ENCODE results near the gene CYGB.

Gene CYGB

GRCh38 chr17:76537578-76538280, at the start of gene CYGB:
TSS of gene CYGB (minus strand) at chr17:76537709. CDS start at chr17:76537542, 167 bp downstream.
- no peak for DNase-seq

DNA sequence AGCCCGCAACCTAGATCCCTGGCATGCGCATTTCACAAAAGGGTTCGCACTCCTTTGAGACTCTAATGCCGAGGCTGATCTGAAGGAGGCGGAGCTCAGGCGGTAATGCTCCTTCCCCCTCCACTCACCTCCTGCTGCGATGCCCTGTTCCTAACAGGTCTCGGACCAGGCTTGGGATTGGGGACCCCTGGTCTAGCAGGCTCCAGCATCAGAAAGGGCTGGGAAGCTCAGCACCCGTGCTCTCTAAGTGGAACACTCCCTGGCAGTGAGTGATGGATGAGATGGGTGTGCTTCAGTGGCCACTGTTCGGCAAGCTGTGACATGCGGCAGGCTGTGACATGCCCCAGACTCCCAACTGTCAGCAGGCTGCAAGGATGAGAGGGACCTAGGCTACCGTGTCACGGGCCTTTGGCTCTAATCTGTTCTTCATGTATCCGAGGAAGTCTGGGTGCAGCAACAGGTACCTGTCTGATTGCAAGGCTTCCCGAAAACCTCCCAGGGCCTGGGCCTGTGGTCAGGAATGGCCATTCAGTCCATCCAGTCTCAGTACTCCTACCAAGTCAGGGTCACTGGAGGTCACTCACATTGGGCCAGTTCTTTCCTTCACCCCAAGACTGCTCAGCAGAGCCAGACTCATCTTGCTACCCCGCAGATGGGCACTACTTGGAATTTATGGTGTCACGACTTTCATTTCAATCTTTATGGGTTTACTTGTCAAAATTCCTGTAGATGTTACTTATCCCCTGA, 49.4 kb upstream of the CYGB start:
- no peak for DNase-seq

- DNase-seq: peak; percentile 52
Observed at GRCh38 chr17:76585649-76586593, 48.4 kb upstream of the CYGB start, which contains the start of gene ST6GALNAC2. TSS of gene ST6GALNAC2 (minus strand) at chr17:76585860. CDS start at chr17:76585808, 52 bp downstream.

- DNase-seq: no peak
Observed at GRCh38 chr17:76585033-76585648, 47.6 kb upstream of the CYGB start.

DNA sequence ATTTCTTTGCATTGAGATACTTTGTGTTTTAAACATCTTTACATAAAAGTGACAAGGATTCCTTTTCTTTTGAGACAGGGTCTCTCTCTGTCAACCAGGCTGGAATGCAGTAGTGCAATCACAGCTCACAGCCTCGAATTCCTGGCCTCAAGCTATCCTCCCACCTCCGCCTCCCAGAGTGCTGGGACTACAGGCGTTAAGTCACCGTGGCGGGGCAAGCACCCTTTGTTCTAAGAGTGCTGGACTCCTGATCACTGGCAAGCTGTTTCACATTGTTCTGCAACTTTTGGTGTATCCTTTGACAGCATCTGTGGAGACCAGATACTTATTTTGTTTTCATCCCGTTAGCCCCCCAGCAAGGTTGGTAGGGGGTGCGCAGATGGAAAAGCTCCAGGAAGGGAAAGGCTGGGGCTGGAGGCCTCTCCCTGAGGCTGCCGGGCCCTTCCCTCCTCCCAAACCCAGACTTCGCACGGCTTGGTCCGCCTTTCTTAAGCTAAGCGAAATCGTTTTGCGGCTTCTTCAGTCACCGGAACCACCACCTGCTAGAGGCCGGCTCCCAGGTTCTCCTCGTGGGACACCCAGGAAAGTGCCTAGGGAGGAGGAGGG, 47.0 kb upstream of the CYGB start:
- no peak for DNase-seq

DNA sequence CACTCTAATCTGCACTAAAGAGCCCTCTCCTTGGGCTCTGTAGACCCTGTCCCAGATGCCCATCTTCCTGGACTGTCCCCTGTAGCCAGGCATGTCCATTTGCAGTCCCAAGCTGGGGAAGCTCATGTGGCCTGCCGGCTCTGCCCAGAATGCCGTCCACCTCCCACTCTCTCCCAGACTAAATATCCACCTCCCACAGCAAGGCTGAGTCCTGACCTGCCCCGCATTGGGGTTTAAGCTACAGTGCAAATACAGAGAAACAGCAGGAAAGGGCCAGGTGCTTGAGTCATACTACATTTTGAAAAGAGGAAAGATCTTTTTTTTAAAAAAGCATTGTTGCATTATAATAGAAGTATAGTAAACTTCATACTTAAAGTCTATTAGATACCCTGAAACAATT, 45.2 kb upstream of the CYGB start:
- DNase-seq: no peak

- no peak for DNase-seq
Observed at GRCh38 chr17:76581515-76581914, 44.0 kb upstream of the CYGB start.

GRCh38 chr17:76579281-76579680, 41.8 kb upstream of the CYGB start:
- DNase-seq: no peak

DNA sequence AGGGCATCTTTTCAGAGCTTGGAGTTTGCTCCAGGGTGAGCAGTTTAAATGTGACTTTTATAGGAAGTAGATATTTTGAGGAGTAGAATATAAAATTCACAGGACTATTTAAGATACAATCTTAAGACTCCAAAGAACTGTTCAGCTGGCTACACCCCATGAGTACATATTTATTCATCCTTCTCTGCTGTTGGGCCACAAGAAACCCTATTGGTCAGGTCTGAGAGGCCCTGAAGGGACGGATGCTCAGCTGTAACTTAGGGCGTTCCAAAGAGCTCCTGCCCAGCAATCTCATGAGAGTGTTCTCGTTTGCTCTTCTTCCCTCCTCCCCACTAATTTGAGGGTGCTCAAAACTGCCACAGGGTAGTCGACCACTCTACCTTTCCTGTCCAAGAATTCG, 40.9 kb upstream of the CYGB start:
- DNase-seq: no peak

DNA sequence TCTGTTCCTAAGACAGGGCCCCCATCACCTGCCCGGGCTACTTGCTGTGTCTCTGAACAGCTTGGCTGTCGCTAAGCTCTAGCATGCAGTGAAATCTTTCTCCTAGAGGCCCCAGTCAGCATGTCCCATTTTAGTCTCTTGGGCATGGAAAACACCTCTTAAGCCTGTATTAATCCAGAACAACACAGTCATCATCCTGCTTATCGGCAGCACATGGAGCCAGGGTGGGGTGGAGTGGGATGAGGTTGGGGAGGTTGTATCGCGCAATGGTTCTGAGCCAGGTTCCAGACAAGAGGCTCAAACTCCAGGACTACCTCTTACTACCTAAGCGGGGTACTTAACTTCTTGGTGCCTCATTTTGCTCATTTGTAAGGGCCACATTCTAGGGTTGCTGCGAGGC, 40.4 kb upstream of the CYGB start:
- DNase-seq: no peak

GRCh38 chr17:76576189-76576588, 38.7 kb upstream of the CYGB start:
- DNase-seq: no peak

DNA sequence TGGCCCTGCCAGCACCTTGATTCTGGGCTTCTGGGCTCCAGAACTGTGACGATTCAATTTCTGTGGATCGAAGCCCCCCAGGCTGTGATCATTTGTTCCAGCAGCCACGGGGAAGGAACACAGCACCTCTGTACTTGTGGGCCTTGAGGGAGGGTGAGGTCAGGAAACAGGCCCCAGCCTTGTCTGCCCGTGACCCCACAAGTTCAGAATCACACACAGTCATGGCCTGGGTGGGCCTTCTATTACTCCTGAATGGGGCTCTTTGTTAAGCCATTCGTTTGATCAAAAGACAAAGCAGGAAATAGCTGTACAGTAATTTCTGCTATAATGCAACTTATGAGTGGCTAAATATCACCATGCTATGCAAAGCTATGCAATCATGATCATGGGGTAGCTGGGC, 38.1 kb upstream of the CYGB start:
- no peak for DNase-seq

DNA sequence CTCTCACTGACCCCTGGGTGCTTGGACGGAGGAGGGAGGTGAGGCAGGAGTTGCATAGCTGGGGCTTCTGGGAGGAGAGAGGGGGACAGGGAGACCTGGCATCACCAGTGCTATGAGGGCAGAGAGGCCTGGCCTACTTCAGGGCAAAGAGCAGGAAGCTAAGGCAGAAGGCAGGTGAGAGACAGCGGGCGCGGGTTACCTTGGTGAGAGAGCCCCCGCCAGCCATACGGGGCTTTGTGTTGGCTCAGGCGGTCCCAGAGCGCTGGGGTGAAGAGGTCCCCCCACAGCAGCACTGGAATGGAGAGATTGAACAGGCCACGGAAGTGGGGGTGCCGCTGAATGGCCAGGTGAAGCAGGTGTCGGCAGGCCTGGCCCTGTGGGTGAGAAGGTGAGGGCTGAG, 36.7 kb upstream of the CYGB start:
- DNase-seq: no peak

DNA sequence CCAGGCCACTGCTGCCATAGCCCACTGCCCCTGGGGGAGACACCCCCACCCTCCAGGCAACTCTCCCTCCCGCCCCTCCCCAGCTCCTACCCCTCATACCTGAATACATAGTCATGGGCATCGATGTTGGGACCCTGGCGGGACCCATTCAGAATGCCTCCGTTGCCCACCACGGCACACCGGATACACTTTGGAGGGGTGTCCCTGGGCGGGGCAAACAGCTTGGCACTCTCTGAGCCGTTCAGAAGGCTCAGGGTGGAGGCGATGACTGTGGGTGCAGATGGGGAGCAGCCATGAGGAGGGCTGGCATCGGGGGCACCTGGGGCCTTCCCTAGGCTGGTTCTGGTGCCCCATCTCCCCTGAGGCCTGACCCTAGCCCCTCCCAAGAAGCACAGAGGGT, 35.6 kb upstream of the CYGB start:
- no peak for DNase-seq

DNA sequence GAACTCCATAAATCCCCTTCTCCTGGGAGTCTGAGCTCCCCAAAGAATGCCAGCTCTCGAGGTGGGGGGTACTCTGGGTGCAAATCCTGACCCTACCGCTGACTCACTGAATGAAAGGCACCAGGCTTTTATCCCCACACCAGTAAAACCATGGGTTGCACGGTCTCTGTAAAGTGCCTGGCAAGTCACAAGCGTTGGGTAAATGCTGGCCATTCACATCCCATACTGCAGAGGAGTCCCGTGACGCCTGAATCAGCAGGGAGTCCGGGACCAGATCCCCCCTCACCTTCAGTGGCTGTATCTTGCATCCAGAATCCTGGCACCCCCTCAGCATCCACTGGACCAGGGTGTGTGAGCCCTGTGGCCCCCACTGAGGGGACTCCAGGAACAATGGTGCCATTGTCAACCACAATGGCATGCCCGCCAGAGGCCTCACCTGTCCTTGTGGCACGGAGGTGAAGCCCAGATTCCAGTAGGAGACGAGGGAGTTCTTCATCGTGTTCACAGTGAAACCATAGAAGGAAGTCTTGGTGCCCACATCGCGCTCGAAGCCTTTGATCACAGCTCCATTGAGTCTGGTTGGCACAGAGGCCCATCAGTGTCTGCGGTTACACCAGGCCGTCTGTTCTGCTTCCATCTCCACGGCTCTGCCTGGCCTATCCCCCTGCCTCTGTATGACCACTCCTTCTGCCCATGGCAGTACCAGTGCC, 34.8 kb upstream of the CYGB start:
- DNase-seq: no peak

GRCh38 chr17:76570877-76571471, 33.5 kb upstream of the CYGB start:
- no peak for DNase-seq

DNA sequence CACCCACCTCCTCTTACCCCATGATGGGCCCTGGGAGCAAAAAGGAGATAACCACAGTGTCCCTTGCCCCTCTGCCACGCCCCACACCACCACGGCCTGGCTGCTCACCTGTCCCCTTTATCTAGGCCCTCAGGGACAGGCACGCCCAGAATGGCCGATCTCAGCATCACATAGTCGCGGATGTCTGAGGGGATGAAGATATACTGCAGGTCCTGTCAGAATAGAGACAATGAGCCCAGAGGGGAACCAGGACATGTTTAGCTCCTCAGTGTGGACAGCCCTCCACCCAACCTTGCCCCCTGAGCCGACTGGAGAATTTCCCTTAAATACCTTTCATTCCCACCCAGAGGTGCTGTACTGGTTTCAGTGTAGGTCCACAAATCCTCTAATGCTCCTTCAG, 32.9 kb upstream of the CYGB start:
- no peak for DNase-seq

- no peak for DNase-seq
Observed at GRCh38 chr17:76569607-76570279, 32.2 kb upstream of the CYGB start.

DNA sequence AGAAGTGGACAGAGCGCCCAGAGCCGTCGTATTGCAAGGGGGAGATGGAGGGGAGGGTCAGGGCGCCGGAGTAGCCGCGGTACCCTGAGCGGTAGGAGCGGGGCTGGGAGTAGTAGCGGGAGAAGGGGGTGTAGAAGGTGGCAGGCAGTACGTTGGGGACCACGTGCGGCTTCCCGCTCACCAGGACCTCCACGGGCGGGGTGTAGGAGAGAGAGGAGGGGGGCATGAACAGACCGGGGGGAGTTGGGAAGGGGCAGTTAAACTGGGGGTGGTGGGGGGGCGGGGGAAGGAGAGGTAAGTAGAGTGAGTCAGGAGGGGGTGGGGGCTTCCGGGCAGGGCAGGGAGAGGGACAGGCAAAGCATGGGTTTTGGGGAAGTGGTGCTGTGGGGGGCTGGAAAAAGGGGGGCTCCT, 31.3 kb upstream of the CYGB start:
- DNase-seq: no peak

DNA sequence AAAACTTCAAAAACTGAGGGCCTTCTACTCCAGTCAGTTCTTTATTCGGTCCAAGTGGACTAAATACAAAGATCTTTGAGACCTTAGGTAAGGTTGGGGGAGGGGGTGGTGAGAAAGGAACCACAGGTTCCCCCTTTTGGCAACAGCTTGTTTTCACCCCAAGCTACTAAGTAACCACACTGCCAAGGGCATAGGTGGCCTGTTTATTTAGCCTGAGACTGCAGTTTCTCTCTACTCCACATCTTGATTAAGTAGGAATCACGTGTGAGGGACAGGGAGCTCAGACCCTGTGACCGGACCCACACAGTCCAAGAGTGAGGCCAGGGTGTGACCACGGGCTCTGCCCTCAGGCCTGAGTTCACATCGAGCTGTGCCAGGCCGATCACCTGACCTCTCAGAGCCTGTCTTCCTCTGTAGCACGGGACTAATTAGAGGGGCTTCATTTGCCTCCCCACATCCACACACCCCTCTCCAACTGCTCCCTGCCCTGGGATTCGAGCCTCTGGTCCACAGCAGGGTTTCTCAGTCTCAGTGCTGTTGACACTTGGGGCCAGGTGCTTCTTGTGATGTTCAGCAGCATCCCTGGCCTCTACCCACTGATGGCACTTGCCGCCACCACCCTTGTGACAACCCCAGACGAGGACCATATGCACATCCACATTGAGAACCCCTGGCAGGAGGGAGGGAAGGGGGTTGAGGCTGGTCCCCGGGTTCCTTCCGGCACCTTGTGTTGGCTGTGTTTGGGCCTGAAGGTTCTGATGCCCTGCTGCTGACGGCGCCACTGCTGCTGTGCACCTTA, 30.3 kb upstream of the CYGB start:
- DNase-seq: no peak

Data from CD4-positive, alpha-beta T cell treated with Interleukin-12 subunit alpha and Interleukin-12 subunit beta, for 1 hour (primary cell).